MG63 (cell line): Measurements from ENCODE around the gene ANGPTL3. TPM values are rescaled to one million over a fixed set of nuclear protein-coding genes. Genes with fewer than 3 reads are reported as not detected.
"Not testable (repeated sequence)": the region's sequence is repeated elsewhere in the genome, so short reads cannot be mapped to it uniquely, and the experiment has no call there.

Source experiments
- DNase-seq: peaks from one replicate; pipeline ENCODE4 v3.0.0-alpha.2; 2020
- H3K27me3 ChIP-seq: fragments of 250-450 bp; sonication (Bioruptor Pico); 2 replicates; pipeline ENCODE4 v1.5.1; 2020; ENCODE audit warnings: mild to moderate bottlenecking, moderate library complexity
- H3K36me3 ChIP-seq: fragments of 250-450 bp; sonication (Bioruptor Pico); 2 replicates; pipeline ENCODE4 v1.5.1; 2020; ENCODE audit warnings: mild to moderate bottlenecking, moderate library complexity
- H3K4me3 ChIP-seq: fragments of 250-450 bp; sonication (Bioruptor Pico); 2 replicates; pipeline ENCODE4 v1.5.1; 2020; ENCODE audit warnings: mild to moderate bottlenecking, moderate library complexity
- H3K9me3 ChIP-seq: fragments of 250-450 bp; sonication (Bioruptor Pico); 2 replicates; pipeline ENCODE4 v1.5.1; 2020; ENCODE audit warnings: mild to moderate bottlenecking, moderate library complexity
- total RNA-seq: library from RNA; depleted of rRNA; stranded (reverse); fragments of >200 nt; shearing (Covaris generic); gene quantifications from 2 replicates; pipeline ENCODE4 v1.2.3, GENCODE V29; 2014; ENCODE audit warnings: low replicate concordance; rRNA removed

The ANGPTL3 gene
- total RNA-seq, 1 experiment from 2014 or later: not detected

DNA sequence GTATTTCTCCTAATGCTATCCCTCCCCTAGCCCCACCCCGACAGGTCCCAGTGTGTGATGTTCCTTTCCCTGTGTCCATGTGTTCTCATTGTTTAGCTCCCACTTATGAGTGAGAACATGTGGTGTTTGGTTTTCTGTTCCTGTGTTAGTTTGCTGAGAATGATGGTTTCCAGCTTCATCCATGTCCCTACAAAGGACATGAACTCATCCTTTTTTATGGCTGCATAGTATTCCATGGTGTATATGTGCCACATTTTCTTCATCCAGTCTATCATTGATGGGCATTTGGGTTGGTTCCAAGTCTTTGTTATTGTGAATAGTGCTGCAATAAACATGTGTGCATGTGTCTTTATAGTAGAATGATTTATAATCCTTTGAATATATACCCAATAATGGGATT is 13.3 kb downstream of the ANGPTL3 start:
- H3K36me3 ChIP-seq, DNase-seq, H3K9me3 ChIP-seq, H3K4me3 ChIP-seq, H3K27me3 ChIP-seq: not testable (repeated sequence)

- Histone ChIP-seq H3K27me3 (no peaks in the 10 kb centered on the region), H3K4me3 (no peak overlapping the region), H3K36me3 (0 out of 2 replicates have a peak, but pooled peaks cover 4% of the 10 kb centered on the region), H3K9me3 (no peaks in the 10 kb centered on the region)
- no peak for DNase-seq
Measured at GRCh38 chr1:62612770-62613169, 15.4 kb downstream of the ANGPTL3 start.

GRCh38 chr1:62613325-62613727 is 16.0 kb downstream of the ANGPTL3 start:
- Histone ChIP-seq H3K4me3 (no peak overlapping the region), H3K9me3 (no peaks in the 10 kb centered on the region), H3K27me3 (no peaks in the 10 kb centered on the region), H3K36me3 (peaks cover 7% of the 10 kb centered on the region)
- no peak for DNase-seq

- Histone ChIP-seq H3K9me3 (no peaks in the 10 kb centered on the region), H3K4me3 (no peak overlapping the region), H3K27me3 (no peaks in the 10 kb centered on the region), H3K36me3 (peaks cover 9% of the 10 kb centered on the region)
- no peak for DNase-seq
Measured at GRCh38 chr1:62613890-62614289, 16.6 kb downstream of the ANGPTL3 start.

DNA sequence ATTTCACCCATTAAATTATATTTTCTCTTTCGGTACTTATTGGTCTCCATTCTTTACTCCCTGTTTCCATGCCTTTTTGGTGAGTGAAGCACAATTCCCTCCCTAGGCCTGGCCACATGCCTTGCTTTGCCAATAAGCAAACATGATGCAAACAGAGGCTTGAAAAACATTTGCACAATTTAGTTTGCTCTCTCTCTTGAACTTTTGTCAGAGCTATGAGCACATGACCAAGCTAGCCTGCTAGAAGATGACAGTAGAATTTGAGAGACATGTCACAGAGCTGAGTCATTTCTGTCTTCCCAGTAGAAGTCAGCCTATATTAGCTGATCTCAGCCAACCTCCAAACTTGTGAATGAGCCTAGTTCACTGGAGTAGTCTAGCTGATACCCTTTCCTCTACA is 24.6 kb downstream of the ANGPTL3 start:
- H3K4me3 ChIP-seq: no peak overlapping the region
- H3K27me3 ChIP-seq: no peaks in the 10 kb centered on the region
- H3K36me3 ChIP-seq: peaks cover 9% of the 10 kb centered on the region
- DNase-seq: peak; percentile 35
- H3K9me3 ChIP-seq: no peaks in the 10 kb centered on the region

DNA sequence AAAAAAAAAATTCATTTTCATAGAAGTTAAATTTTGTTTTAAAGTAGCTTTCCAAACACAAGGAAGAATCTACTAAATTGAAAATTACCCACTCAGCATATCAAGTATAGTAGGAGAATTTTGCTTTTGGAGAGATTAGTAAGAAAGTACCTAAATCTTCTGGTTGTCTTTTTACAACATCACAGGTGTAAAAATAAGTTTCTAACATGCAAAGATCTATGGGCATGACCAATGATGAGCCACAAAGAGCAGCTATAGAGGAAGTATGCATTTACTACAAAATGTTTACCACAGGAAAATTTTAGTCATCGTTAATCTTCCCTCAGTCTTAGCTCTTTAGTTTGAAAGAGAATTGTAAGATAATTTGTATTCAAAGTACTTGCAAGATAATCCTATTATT is 28.1 kb downstream of the ANGPTL3 start:
- H3K27me3 ChIP-seq: no peaks in the 10 kb centered on the region
- H3K36me3 ChIP-seq: peaks cover 6% of the 10 kb centered on the region; the same call in 1 of the 2 replicates
- DNase-seq: no peak
- no peaks in the 10 kb centered on the region for H3K9me3 ChIP-seq
- H3K4me3 ChIP-seq: no peak overlapping the region

DNA sequence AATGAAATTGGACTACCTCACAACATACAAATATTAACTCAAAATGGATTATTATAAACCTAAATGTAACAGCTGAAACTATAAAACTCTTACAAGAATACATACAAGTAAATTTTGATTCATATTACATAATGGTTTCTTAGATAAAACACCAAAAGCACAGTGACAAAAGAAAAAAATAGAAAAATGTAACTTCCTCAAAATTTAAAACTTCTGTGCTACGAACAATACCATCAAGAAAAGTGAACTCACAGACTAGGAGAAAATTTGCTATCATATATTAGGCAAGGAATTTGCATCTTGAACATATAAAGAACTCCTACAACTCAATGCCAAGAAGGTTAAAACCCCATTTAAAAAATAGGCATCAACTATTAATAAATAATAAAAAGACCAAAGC is 31.2 kb downstream of the ANGPTL3 start:
- 0 out of 2 replicates have a peak, but pooled peaks cover under 1% of the 10 kb centered on the region for H3K9me3 ChIP-seq
- DNase-seq: no peak
- no peaks in the 10 kb centered on the region for H3K27me3 ChIP-seq
- H3K4me3 ChIP-seq: no peak overlapping the region
- H3K36me3 ChIP-seq: peaks cover 13% of the 10 kb centered on the region

GRCh38 chr1:62637392-62638105 is 40.2 kb downstream of the ANGPTL3 start:
- Histone ChIP-seq H3K9me3 (peaks cover 3% of the 10 kb centered on the region; the same call in 1 of the 2 replicates), H3K36me3 (peaks cover 26% of the 10 kb centered on the region), H3K4me3 (no peak overlapping the region), H3K27me3 (no peaks in the 10 kb centered on the region)
- DNase-seq: no peak

DNA sequence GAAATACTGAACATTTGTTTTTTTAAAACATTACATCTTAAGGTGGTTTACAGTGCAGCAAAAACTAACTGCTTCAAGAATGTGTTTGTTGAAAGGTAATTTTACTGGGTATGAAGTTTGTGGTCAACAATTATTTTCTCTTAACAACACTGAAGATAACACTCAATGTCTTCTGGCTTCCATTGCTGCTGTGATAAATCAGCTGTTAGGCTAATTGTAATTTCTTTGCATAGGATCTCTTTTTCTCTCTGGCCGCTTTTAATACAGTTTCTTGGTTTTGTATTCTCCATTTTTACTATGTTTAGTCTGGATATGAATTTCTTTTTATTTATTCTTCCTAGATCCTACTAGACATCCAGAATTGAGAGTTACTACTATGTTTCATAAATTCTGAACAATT is 46.0 kb downstream of the ANGPTL3 start:
- Histone ChIP-seq H3K4me3 (no peak overlapping the region), H3K36me3 (peaks cover 36% of the 10 kb centered on the region), H3K9me3 (peaks cover 15% of the 10 kb centered on the region), H3K27me3 (no peaks in the 10 kb centered on the region)
- no peak for DNase-seq

GRCh38 chr1:62652387-62652786 is 55.1 kb downstream of the ANGPTL3 start:
- Histone ChIP-seq H3K4me3 (no peak overlapping the region), H3K27me3 (no peaks in the 10 kb centered on the region), H3K9me3 (no peaks in the 10 kb centered on the region), H3K36me3 (peaks cover 9% of the 10 kb centered on the region)
- DNase-seq: no peak

GRCh38 chr1:62654744-62655143 is 57.4 kb downstream of the ANGPTL3 start:
- H3K36me3 ChIP-seq: peaks cover 7% of the 10 kb centered on the region
- H3K4me3 ChIP-seq: no peak overlapping the region
- H3K27me3 ChIP-seq: no peaks in the 10 kb centered on the region
- DNase-seq: no peak
- no peaks in the 10 kb centered on the region for H3K9me3 ChIP-seq

Other genes with a start within 250 kb of the ANGPTL3 start
- gene USP1, start 160.5 kb upstream of the ANGPTL3 start, total RNA-seq: 39.8 and 71.3 TPM in 2 replicates
- gene DOCK7, start 90.9 kb downstream of the ANGPTL3 start, total RNA-seq: 21.9 and 29.2 TPM in 2 replicates
- gene ATG4C, start 186.6 kb downstream of the ANGPTL3 start, total RNA-seq: 2.1 and 5.1 TPM in 2 replicates